GM10266 (cell line): ENCODE results near the gene KRT28.

Experiments
- DNase-seq: peaks from one replicate; pipeline ENCODE4 v3.0.0; 2012; ENCODE audit errors: extremely low spot score
- CTCF ChIP-seq: IDR thresholded peaks from 2 replicates; pipeline ENCODE4 v1.5.1; 2012; ENCODE audit warnings: mild to moderate bottlenecking, low read depth; ENCODE audit not compliant: control insufficient read depth, insufficient read depth; ENCODE audit errors: missing control alignments

Gene KRT28

DNA sequence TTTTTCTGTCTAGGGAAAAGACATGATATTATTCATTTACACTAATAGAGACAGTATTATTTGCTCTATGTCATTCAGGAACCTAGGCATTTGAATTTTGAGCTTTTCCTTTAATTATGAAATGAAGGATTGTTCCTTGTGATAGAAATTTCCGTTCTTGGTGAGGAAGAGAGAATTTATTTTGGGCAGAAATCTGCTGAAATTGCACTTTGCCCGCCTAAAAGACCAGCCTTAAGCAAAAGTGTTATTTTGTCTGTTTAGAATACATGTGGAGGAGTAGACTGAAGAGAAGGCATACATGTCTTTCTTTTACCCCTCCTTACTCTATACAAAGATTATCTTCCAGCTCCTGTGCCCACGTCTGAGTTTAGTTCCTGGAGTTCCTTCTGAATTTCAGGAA is 39.4 kb upstream of the KRT28 start:
- DNase-seq = no peak
- TF ChIP-seq CTCF = no peak

GRCh38 chr17:40836020-40836419 is 36.3 kb upstream of the KRT28 start:
- no peak for DNase-seq
- TF ChIP-seq CTCF = no peak

DNA sequence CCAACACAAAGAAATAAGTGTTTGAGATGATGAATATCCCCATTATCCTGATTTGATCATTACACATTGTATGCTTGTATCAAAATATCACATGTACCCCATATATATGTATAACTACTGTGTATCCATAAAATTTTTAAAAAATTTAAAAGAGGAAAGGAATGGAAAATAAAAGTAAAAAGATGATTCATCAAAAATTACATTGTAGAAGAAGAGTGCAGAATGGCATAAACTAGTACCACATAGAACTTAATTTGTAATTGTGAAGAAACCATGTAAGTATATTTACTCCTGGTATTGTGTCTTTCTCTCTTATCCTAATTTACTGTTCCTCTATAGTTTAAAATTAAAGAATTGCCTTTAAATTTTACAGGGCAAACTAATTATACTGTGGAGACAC is 34.1 kb upstream of the KRT28 start:
- TF ChIP-seq CTCF = no peak
- no peak for DNase-seq

- TF ChIP-seq CTCF = no peak
- DNase-seq = no peak
Observed at GRCh38 chr17:40832840-40833239, 33.1 kb upstream of the KRT28 start.

DNA sequence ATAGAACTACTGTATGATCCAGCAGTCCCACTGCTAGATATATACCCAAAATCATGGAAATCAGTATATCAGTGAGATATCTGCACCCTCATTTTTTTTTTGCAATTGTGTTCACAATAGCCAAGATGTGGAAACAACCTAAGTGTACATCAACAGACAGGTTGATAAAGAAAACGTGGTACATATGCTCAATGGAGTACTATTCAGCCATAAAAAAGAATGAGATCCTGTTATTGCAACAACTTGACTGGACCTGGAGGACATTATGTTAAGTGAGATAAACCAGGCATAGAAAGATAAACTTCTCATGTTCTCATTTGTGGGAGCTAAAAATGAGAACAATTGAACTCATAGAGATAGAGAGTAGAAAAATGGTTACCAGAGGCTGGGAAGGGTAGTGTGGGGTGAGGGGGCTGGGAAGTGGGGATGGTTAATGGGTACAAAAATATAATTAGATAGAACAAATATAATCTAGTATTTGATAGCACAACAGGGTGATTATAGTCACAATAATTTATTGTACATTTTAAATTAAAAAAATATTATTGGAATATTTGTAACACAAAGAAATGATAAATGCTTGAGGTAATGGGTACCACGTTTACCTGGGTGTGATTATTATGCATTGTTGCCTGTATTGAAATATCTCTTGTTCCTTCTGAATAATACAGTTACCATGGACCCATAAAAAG is 30.5 kb upstream of the KRT28 start:
- no peak for TF ChIP-seq CTCF
- no peak for DNase-seq

DNA sequence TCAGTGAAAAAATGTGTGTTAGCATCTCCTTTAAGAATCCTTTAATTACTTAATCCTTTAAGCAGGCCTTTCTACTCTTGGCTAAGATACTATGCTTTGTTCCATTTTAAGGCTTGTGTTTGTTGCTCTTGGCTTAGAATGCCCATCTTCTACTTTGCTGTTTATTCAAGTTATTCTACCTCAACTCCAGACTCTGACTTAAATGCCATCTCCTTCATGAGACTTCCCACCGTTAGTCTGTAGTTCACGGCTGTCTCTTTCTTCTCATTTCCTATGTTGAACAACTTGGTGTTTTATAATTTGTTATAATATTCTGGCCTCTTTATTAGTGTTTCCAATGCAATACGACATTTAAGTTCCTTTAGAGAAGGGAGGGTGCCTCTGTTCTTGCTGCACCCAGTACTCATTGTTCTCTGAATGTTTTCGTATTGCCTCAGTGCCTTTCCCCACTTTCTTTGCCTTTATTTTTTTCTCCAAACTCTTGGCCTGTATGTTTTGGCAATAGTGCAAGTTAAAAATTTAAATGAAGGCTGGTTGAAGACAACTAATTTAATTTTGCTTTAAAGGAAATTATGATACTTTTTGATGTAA is 28.8 kb upstream of the KRT28 start:
- no peak for DNase-seq
- no peak for TF ChIP-seq CTCF

GRCh38 chr17:40827746-40828453 is 28.1 kb upstream of the KRT28 start:
- DNase-seq = no peak
- no peak for TF ChIP-seq CTCF
